ENCODE data around the gene IGFN1.
"Not testable (repeated sequence)": the region's sequence is repeated elsewhere in the genome, so short reads cannot be mapped to it uniquely, and the experiment has no call there.

IGFN1 gene

DNA sequence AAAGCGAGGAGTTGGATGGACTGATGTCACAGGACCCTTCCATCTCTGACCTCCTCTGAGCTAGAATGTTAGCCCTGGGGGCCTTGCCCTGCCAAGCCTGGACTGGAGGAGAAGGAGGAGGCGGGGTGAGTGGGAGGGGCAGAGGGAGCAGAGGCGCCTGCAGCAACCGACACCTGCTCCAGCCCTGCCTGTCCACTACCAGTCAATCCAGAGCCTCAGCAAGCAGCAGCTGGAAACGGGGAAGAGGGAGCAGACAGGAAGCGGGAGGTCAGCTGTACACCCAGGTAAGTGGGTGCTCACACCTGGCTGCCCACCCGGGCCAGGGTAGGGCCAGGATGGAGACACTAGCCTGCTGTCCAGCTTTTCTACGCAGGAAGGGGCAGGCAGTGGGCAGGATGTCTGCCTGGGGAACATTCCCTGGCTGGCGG is at the start of gene IGFN1:
Gene IGFN1, plus strand, starts transcription at position 201 of the 428 bp plus-strand sequence. CDS start 2,470 bp downstream, outside the sequence.
- no peak for DNase-seq (ENCODE audit: low spot score)

DNA sequence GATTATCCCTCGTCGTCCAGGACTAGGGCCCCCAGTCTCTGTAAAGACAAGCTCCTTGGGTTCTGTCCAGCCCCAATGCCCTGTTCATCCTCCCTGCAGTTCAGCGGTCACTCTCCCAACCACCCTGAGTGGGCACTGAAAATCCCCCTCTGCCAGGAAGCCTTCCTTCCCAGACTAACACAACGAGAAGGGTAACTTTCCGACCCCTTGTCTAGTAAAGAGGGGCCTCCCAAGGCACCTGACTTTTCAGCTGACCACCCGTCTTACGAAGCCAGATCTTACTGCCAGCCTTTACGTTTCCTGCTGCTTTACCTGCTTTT is 49.7 kb upstream of the IGFN1 start:
- DNase-seq (ENCODE audit: low spot score) = no peak

DNA sequence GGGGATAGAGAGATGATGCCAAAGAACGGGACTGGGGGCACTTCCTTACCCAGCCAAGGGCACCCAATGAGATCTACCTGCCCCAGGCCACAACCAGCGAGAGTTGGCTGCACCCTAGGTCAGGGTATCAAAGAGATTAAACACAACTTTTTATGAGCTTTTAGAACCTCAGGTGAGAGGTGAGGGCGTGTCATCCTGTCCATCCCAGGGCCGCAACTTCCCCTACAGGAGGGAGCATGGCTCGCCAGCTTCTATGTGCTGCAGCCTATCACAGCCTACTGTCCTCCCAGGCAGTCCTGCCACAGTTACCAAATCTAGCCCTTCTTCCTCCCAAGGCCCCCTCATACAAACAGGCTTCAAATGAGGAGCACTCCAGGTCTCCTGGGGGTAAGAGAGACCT is 49.2 kb upstream of the IGFN1 start:
- DNase-seq (ENCODE audit: low spot score) = no peak

DNA sequence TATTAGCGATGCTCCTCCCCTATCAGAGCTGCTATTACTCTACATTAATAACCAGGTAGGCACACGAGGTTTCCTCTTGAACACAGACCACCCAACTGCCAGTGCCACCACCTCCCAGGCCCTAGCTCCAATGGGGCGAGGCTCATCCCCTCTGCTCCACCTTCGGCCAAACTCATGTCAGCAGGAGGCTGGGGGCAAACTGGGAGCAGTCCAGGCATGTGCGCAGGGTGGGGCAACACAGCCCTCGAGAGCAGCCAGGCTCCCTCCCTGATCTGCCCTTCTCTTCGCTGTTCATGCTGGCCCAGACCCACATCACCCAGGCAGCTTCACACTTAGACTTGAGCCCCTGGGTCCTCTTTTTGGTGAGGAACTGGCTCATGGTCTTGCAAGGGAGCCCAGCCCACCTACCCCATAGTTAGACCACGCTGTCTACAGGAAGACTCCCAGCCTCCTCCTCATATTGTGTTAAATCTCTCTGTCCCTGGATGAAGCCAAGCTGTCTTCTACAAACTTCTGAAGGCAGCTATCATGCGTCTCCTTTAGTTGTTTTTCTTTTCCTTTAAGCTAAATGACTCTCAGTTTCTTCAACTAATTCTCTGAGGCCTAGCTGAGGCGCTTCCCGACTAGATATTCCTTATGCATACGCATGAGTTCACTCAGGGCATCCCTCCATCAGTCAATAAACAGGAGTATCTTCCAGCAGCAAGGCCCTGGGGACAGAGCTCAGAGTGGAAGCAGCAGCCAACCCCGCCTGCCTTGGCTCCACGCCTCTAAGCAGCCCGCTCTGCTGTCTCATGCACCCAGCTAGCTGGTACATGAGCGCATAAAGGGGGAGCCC is 48.4 kb upstream of the IGFN1 start:
- DNase-seq (ENCODE audit: low spot score) = no peak

DNA sequence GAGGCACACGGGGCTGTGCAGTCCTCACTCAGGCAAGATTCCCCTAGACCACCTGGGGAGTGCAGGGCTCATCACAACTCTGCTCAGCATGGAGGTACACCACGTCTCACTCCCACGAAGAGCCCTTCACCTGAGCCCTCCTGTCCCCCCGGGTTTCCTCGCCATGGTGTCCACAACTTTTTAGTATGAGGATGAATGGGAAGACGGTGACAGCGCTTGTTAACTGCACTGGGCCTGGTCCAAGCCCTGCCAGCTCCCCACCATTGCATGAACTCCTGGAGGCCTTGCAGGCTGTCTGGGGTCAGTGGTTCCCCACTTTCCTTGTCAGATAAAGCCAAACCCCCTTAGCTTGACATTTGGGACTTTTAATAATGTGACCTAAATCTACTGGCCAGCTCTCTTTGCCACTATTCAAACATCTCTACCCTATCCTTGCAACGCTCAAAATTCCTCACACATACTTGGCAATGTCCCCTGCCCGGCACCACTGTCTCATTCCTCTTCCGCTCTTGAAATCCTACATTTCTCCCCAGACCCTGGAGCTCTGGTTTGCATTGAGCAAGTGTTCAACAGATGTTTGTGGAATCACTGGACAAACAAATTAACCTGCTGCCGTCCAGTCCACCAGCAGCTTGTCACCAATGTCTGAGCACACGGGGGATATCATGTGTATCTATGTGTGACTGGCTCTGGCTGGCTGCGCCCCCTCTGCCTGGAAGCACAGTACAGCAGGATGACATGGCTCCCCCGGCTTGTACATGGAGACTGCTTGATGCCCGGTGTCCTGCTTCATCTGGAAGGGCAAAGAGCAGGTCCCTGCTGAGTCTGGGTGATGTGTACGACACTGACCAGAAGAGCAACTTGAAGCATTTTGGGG is 47.5 kb upstream of the IGFN1 start:
- no peak for DNase-seq (ENCODE audit: low spot score)

DNA sequence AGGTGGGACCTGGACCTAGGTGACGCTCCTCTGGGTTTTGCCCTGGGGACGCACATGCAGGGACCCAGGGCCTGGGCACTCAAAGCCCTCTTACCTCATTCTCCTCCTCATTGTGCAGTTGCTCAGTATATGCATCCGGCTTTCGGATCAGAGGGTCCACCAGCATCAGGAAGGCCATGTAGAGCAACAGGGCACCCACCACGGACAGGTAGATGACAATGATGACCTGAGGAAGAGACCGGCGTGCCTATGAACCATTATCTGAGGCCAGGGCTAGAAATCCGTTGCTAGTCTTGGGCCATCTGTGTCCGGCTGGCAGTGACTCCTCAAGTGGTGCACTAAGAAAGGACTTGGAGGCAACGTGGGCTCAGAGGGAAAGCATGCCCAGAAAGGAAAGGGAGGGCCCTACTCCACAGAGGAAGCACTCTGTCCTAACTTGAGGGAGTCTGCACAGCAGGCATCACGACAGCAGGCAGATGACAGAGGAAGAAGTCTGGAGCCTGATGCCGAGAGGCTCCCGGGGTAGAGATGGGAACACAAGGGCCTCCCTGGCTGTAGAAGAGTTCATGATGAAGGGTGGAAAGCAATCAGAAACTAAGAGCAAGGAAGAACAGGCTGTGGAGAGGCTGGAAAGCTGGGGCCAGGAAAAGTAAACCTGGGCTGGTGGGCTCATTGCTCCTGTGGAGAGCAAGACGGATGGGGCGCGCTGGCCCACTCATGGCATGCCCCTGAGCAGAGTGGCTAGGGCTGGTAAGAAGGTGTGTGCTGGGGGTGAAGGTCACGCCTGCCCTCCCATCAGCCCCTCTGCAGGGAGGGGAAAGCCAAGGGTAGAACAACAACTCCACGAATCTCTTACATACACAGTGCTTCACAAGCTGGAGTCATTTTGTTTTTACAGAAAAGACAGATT is 46.6 kb upstream of the IGFN1 start:
- no peak for DNase-seq (ENCODE audit: low spot score)

DNA sequence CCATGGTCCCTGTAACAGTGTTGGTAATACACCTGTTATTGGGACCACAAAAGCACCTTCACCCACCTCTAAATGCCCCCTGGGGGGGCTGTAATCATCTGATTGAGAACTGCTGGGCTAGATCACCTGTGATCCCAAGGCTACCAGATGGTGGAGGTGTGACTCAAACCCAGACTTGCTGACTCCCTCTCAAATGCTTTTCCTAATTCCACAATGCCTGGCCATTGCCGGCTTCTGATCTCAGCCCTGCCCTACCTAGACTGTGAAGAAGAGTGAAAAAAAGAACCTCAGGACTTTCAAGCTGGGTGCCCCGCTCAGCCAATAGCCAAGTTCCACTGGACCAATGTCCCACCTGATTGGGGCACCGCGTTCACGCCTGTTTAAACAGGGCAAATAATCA is 45.9 kb upstream of the IGFN1 start:
- no peak for DNase-seq (ENCODE audit: low spot score)

DNA sequence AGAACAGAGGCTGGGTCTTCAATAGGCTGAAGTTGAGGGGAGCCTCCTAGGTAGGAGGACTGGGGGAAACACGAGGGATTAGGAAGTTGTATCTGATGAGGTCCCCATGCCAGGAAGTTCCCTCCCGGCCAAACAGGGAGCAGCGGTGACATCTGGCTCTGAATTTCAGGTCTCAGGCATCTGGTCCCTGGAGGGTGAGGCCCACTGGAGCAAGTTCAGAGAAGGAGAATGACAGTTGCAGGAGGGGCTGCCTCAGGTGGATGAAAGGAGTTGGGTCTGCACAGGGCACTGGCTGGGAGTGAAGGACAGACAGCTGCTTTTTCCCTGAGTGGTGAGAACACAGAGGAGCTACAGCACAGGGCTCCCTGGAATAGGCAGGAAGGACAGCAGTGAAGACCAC is 45.5 kb upstream of the IGFN1 start:
- DNase-seq (ENCODE audit: low spot score) = no peak

DNA sequence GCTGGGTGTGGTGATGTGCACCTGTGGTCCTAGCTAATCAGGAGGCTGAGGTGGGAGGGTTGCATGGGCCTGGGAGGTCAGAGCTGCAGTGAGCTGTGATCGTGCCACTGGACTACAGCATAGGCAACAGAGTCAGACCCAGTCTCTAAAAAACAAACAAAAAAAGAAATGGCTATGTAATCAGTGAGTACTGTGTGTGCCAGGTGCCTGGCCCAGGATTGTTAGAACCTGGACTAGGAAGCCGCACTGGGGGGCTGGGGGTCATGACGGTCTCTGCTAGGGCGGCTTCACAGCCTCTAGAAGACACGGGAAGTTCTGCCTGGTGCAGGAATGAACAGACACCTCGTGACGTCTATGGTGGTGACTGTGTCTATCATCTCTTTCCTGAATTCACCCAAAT is 44.8 kb upstream of the IGFN1 start:
- DNase-seq (ENCODE audit: low spot score) = no peak

DNA sequence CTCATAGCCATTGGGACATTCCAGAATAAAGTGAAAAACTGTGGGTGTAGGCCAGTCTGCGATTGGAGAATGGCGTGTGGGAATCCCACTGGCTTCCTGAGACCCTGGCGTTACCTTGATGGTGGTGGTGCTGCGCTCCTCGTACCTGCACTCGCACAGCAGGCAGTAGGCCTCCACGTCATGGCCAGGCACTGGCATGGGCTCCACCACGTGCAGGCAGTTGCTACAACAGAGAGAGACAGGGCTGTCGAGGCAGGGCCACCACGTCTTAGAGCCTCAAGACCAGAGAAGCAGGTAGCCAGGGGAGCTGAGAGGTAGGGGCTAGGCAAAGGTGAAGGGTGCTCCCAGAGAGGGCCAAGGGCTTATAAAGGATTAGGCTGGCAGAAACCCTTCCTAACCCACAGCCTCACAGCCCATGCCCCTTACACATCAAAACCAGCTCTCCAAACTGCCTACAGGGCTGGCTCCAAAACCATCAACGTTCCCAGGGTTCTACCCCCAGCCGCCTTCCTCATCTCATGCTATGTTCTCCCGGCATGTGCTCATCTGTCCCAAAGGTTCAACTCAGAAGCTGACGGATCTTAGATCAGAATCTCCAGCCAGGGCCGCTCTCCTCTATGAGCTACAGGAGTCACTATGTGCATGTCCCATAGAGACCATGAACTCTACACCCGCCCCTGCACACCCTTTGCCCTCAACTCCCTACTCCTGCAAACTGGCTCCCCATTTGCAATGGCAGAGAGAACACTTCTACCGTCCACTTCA is 43.8 kb upstream of the IGFN1 start:
- no peak for DNase-seq (ENCODE audit: low spot score)

DNA sequence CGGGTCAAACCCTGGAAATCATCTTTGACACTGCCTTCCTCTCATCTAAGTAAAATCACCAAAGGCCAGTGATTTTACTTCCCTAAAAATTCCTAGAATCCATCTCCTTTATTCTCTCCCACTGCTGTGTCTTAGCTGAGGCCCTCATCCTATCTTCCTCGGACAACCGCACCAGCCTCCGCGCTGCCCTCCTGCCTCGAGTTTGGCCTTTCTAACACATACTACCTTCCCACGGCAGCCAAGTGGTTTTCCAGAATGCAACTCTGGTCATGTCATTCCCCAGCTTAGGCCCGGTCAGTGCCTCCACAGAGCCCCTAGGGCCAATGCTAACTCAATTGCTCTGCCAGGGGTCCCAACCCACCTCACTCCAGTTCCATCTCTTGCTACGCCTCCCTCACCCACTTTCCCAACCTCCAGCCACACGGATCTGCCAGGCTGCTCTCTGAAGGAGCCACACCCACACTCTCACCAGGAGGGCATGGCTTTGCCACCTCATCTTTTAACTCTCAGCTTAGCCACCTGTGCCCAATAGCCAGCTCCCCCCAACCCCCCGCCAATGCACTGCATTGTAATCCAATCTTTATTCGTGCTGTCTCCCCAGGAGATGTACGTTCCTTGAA is 43.1 kb upstream of the IGFN1 start:
- DNase-seq (ENCODE audit: low spot score) = no peak

DNA sequence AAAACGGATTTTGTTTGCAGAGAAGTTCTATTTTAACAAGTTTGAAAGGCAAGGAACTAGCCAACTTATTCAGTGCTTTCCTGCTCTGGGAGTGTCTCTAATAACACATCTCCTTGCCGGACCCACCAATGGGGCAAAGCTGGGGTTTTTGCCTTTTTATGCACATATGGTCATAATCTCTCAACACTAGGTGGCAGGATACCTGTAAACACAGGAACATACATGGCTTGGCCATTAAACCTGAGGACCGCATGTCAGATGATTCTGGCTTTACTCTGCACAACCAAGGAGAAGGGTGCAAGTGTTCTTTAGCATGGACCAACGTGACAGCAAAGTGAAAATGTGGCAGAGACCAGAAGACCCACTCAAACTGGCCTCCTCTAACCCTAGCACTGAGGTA is 41.2 kb upstream of the IGFN1 start:
- peak; percentile 73 for DNase-seq (ENCODE audit: low spot score)

DNA sequence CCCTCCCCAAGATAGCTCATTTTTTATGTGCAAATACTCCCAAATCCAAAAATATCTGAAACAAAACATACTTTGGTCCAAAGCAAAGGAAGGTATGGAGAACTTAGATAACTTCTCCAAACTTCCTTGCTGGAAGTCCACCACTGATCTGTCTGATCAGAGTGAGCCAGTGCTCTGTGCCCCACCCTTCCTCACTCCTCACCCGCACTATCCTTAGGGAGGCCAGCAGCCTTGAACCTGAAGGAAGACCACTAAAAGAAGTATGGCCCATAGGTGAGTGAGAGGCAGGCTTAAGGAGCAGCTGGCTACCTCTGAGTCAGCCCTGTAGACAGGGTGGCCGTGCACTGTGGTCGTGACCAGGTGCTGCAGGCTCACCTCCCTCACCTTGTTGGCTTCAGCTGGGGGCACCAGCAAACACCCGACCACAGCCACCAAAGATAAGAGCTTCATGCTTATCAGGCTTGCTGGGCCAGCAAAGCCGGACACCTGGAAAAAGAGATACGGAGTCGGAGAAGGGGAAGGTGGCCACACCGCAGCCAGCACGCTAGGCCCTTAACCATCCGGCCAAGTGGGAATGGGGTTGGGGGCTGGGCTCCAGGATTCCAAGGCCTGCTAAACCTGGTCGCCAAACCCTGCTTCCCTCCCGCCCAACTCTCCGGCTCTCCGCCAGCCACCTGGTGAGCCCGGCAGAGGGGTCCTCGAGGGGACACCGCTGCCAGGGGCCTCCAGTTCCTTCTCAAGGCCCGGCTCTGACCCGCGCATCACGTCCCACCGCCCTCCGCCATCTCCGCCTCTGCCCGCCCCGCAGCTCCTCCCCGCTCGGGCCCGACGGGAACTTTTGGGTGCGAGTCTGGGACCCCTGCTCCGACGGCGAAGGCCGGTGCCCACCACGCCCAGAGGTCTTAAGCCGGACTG is 36.9 kb upstream of the IGFN1 start:
- no peak for DNase-seq (ENCODE audit: low spot score)

DNA sequence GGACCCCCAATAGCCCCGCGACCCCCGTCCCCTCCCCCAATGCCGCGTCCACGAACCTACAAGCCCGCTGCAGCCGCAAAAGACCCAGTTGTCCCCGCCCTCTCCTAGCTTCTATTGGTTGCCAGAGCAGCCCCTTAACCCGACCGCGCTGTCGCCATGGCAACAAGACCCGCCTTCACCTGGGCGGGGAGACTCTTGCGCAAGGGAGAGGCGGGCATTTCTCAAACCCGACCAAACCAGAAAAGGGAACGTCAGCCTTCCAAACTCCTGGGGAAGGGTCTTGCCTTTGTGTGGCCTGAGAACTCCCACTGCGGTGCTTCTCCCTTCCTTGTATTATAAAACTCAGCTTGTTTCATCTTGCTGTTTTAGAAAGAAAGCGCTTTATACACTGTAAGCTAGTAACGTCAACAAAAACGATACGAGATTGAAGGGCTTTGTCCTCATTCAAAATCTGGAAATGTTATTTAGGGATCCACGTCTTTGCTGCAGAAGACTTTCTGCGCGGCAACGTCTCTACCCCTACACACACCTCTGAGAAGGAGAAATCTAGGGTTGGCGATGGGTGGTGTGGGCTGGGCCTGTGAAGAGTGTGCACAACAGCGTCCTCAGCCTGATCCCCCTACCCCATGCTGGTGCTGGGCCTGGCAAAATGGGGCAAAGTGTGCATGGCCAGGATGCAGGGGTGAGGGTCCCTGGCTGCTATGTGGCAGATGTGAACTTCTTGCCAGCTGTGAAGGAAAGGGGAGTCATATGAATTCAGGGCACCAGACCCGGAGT is 36.0 kb upstream of the IGFN1 start, which contains the start of gene TMEM9:
Gene TMEM9, minus strand, starts transcription at position 86 of the 777 bp plus-strand sequence. CDS start 551 bp downstream, outside the sequence.
- peak; percentile 100 for DNase-seq (ENCODE audit: low spot score)

DNA sequence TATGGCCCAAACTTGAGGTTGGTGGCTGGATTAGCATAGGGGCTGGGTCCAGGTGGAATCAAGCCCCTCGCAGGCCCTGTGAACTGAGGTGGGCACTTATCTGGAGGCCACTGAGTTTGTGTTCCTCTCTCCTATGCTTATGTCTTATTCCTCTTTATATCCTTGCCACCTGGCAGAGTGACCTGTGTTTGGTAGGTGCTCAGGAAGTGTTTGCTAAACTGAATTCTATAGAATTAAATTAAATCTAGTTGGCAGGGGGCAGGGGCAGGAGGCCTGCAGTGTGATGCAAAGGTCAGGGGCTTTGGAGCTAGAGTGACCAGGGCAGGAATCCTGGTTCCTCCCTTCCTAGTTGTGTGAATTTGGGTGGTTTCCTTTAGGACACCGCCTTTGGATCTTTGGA is 35.3 kb upstream of the IGFN1 start:
- no peak for DNase-seq (ENCODE audit: low spot score)

DNA sequence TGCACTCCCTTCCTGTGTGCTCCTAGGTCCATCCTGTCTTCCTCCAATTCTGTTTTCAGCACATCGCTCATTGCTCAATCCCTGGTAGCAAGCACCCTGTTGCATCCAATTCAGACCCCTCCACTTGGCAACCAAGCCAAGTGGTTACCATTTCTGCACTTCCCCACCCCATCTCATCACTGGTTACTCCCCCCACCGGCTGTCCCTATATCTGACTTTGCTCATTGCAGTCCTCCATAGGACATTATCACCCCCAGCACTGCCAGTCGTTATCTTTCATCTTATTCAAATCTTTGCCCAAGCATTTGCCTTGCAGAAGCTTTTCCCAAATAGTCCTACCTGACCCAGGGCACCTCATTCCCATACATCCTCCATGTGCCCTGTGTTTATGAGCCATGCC is 34.3 kb upstream of the IGFN1 start:
- DNase-seq (ENCODE audit: low spot score) = no peak

DNA sequence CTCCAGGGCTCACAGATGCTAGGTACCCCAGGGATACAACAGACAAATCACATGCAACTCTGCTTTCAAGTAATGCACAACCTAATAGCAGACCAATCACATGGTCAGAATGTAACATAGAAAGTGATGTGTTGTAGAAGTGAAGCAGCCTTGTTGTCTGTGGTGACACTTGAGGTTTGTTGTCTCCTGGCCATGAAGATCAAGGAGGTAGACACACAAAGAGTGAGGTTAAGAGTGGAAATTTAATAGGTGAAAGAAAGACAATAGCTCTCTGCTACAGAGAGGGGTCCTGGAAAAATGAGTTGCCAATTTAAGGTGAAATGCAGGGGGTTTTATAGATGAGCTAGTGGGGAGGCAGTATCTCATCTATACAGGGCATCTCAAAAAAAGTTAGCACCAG is 33.8 kb upstream of the IGFN1 start:
- no peak for DNase-seq (ENCODE audit: low spot score)

DNA sequence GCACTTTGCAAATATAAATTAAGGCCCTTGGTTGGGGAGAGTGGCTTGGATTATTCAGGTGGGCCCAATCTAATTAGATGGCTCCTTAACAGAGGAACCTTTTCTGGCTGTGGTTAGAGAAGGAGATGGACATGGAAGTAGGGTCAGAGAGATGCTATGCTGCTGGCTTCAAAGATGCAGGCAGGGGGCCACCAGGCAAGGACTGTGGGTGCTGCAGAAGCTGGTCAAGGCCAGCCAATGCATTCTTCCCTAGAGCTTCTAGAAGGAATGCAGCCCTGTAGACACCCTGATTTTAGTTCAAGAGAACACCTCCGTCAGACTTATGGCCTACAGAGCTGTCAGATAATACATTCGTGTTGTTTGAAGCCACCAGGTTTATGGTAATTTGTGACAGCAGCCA is 32.7 kb upstream of the IGFN1 start:
- no peak for DNase-seq (ENCODE audit: low spot score)

DNA sequence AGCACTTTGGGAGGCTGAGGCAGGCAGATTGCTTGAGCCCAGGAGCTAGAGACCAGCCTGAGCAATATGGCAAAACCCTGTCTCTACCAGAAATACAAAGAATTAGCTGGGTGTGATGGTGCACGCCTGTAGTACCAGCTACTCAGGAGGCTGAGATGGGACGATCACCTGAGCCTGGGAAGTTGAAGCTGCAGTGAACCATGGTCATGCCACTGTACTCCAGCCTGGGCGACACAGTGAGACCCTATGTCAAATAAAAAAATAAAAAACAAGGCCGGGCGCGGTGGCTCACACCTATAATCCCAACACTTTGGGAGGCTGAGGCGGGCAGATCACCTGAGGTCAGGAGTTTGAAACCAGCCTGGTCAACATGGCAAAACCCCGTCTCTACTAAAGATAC is 27.6 kb upstream of the IGFN1 start:
- DNase-seq (ENCODE audit: low spot score) = not testable (repeated sequence)

All from COLO829 (cell line).